Activated CD4-positive, alpha-beta T cell treated with anti-CD3 and anti-CD28 coated beads, Interleukin-2, amount 50 U/mL, for 1 hour (primary cell): ENCODE results near the gene TBC1D4.

Experiments used
- DNase-seq: peaks from one replicate; pipeline ENCODE4 v3.0.0-alpha.2; 2020

Gene TBC1D4, protein sequence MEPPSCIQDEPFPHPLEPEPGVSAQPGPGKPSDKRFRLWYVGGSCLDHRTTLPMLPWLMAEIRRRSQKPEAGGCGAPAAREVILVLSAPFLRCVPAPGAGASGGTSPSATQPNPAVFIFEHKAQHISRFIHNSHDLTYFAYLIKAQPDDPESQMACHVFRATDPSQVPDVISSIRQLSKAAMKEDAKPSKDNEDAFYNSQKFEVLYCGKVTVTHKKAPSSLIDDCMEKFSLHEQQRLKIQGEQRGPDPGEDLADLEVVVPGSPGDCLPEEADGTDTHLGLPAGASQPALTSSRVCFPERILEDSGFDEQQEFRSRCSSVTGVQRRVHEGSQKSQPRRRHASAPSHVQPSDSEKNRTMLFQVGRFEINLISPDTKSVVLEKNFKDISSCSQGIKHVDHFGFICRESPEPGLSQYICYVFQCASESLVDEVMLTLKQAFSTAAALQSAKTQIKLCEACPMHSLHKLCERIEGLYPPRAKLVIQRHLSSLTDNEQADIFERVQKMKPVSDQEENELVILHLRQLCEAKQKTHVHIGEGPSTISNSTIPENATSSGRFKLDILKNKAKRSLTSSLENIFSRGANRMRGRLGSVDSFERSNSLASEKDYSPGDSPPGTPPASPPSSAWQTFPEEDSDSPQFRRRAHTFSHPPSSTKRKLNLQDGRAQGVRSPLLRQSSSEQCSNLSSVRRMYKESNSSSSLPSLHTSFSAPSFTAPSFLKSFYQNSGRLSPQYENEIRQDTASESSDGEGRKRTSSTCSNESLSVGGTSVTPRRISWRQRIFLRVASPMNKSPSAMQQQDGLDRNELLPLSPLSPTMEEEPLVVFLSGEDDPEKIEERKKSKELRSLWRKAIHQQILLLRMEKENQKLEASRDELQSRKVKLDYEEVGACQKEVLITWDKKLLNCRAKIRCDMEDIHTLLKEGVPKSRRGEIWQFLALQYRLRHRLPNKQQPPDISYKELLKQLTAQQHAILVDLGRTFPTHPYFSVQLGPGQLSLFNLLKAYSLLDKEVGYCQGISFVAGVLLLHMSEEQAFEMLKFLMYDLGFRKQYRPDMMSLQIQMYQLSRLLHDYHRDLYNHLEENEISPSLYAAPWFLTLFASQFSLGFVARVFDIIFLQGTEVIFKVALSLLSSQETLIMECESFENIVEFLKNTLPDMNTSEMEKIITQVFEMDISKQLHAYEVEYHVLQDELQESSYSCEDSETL (N-terminal part only)

GRCh38 chr13:75482070-75482819 is at the start of gene TBC1D4:
Gene TBC1D4, minus strand, starts transcription at chr13:75482169. Its CDS starts 402 bp downstream, at chr13:75481767.
- peak; percentile 39 for DNase-seq

- no peak for DNase-seq
Measured at GRCh38 chr13:75530549-75530961, 48.6 kb upstream of the TBC1D4 start.

GRCh38 chr13:75521956-75522355 is 40.0 kb upstream of the TBC1D4 start:
- no peak for DNase-seq

DNA sequence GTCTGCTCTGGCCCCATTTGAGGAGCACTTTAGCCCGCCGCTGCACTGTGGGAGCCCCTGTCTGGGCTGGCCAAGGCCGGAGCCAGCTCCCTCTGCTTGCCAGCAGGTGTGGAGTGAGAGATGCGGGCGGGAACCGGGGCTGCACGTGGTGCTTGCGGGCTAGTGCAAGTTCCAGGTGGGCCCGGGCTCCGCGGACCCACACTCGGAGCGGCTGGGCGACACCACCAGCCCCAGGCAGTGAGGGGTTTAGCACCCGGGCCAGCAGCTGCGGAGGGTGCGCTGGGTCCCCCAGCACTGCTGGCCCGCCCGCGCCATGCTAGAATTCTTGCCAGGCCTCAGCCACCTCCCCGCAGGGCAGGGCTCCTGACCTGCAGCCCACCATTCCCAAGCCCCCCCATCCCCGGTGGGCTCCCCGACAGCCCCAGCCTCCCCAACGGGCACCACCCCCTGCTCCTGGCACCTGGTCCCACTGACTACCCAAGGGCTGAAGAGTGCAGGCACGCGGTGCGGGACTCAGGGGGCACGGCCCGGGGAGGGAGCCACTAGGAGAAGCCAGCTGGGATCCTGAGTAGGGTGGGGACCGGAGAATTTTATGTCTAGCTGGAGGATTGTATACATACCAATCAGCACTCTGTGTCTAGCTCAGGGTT is 36.6 kb upstream of the TBC1D4 start:
- no peak for DNase-seq

- no peak for DNase-seq
Measured at GRCh38 chr13:75514080-75514995, 32.4 kb upstream of the TBC1D4 start.

GRCh38 chr13:75513271-75513670 is 31.3 kb upstream of the TBC1D4 start:
- no peak for DNase-seq

DNA sequence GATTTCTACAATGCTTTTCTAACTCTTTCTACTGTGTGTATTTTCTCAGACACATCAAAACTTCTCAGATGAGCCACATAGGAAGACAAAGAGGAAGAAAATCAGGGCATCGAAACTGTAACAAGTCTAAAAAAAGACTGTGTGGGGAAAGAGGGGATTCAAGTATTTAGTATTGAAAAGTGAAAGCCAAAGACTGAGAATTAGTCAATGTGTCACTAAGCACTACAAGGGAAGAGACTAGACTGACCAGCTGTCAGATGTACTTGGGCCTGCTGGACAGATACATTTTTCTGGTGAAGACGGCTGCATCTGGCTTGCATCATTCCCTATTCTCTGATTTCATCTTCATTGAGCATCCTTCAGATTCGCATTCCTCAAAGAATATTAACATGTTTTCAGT is 30.3 kb upstream of the TBC1D4 start:
- DNase-seq = no peak

DNA sequence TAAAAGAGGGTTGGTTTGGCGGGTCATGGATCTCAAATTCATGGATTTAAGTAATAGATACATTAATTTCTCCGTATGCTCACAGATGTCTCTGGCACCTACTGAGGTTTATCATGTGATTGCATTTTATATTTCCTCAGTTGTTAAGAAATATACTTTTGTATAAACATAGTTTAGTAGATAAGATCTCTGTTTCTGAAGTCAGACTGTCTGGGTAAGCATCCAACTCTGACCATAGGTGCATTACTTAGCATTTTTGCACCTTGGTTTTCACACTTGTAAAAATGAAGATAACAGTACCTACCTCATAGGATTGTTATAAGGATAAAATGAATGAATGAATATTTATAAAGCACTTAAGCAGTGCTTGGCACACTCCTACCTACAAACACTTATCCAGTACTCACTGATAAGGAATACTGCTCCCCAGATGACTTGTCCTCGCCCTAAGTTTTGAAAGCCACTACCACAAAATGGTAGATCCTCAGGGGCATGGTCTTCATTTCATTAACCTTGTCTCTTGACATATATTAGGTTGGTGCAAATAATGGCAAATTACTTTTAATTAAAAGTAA is 29.2 kb upstream of the TBC1D4 start:
- no peak for DNase-seq

DNA sequence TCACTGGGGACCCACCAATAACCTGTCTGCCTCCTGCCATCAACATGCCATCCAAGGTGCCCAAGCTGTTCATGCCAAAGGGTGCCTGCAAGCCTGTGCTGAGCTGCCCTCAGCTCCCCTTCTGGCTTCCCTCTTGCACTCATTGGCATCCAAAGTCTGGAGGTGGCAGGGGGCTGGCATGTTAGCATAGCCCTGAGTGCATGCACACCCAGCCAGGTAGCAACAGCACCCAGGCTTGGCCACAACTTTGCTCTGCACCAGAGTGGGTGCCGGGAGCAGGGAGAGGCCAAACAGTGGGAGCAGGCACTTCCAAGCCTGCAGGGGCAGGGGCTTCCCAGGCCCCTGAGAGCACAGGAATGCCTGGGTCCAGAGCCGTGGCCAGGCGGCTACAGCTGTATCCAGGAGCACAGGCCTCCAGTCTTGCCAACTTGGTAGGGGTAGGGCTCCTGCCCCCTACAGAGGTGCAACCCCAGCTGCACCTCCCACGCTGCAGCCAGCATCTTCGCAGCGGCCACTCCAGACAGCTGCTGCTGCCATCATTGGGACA is 26.1 kb upstream of the TBC1D4 start:
- no peak for DNase-seq

DNA sequence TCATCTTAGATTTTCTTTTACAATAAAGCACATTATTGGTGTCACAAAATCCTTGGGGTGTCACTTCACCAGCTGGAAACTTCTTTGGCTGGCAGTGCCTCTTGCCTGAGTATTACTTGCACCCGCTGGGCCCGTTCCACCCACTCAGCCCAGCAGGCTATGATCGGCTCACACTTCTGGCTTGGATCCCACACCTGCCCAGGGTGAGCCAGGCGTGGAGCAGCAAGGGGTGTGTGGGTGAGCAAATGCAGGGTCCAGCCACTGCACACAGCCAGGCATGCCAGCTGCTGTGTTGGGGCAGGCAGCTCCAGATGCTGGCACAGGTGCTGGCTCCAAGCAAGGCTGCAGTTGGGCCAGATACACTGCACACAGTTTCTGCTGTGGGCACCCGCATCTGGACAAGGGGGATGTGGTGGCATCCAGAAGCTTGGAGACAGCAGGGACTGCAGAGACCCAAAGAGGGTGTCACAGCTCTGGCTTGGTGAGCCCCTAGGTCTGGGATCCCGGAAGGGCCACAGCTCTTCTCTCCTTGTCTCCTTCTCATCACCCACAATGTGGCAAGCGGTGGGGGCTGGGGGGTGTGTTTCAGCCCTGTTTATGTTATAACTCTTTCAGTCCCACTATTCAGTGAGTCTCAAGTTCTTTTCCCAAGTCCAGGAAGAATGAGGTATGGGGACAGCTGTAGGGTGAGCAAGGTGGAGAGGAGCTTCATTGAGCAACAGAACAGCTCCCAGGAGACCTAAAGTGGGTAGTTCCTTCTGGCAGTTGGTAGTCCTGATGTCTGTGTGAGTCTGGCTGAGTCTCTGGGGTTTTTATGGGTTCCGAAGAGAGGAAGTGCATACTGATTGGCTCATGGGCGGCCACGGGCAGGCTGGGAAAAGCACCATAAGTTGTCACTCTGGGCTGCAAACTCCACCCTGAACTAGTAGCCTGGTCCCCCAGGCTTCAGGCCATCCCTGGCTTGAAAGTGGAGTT is 25.3 kb upstream of the TBC1D4 start:
- no peak for DNase-seq

DNA sequence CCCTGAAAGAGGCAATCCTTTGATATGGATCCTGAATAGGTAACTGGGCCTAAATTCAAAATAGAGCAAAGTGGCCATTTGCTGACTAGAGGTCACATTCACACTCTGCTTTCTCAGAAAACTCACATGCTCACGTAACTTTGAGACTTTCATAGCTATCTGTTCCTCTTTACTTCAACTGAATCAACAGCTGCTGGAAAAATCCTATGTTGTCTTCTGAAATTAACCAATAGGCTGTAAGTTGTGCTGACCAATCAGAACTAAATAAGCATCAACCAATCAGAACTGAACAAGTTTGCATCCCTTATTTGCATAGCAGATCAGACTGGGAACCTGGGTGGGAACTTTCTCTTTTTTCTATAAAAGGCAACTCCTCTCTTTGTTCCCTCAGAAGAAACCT is 24.0 kb upstream of the TBC1D4 start:
- DNase-seq = no peak

- no peak for DNase-seq
Measured at GRCh38 chr13:75505327-75505726, 23.4 kb upstream of the TBC1D4 start.

GRCh38 chr13:75495938-75496337 is 14.0 kb upstream of the TBC1D4 start:
- no peak for DNase-seq

- DNase-seq = no peak
Measured at GRCh38 chr13:75494491-75494890, 12.5 kb upstream of the TBC1D4 start.

DNA sequence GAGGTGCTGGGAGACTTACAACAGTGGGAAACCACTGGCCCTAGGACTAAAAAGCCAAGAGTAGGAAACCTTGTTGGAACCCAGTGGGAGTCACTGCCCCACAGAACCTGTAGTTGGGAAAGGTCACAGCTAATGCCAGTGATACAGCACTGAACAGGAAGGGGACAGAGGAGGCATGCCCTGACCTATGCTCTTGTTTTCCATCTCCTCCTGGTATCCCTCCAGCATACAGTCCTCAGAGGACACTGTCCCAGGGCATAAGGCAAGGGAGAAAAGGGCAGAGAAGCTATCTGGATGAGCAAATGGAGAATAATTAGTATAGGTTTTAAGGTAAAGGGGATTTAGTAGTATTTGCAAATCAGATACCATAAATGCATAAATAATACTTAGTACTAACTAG is 11.2 kb upstream of the TBC1D4 start:
- no peak for DNase-seq

- no peak for DNase-seq
Measured at GRCh38 chr13:75492389-75492788, 10.4 kb upstream of the TBC1D4 start.

DNA sequence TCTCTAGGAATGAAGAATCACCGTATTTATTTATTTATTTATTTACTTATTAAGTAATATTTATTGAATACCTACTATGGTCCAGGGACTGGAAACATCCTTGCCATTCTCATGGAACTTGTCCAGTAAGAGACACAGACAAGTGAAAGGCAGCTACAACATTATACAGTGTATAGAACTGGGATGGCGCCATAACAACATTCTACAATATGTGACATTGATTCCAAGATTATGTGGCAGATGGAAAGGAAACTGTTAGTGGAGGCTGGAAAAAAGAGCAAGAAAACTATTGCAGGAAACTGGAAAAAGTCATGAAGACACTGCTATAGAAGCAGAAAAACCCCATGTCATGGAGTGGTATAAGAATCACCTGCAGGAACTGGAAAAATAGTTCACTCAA is 9.4 kb upstream of the TBC1D4 start:
- no peak for DNase-seq

DNA sequence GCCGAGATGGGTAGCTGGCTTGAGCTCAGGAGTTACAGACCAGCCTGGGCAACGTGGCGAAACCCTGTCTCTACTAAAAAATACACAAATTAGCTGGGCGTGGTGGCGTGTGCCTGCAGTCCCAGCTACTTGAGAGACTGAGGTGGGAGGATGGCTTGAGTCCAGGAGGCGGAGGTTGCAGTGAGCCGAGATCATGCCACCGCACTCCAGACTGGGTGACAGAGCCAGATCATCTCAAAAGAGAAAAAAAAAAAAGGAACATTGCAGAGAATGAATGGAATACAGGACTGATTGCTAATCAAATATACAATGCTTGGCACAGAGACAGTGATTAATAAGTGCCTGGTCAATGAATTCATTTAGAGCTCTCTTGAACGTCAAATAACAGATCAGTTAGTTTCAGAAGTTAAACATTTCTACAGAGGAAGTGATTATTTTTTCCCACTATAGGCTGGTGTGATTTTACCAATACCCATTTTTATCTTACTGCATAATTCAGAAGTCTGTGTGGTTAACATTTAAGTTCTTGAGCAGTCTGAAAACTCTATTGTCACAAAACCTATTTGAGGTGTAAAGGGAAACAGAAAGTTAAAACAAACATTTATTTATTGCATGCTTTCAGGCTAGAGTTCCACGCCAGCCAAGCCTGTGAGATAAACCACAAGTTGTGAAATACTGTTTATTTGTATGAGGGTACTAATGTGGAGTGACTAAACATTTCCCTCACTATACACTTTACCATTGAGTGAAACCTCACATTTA is 7.7 kb upstream of the TBC1D4 start:
- DNase-seq = no peak
